NOMO-1 (cell line): ENCODE data around the gene GALNT10.

Source experiments
- DNase-seq, 2 experiments: peaks; one replicate each; lab custom pipeline; 2025; ENCODE audit not compliant: unreplicated experiment in 2 of 2; lab: John Stamatoyannopoulos, UW

Gene GALNT10

GRCh38 chr5:154313360-154314017 lies 123.0 kb downstream of the GALNT10 start:
- DNase-seq, result no peak

GRCh38 chr5:154315196-154315595 lies 124.7 kb downstream of the GALNT10 start:
- DNase-seq, result no peak

DNA sequence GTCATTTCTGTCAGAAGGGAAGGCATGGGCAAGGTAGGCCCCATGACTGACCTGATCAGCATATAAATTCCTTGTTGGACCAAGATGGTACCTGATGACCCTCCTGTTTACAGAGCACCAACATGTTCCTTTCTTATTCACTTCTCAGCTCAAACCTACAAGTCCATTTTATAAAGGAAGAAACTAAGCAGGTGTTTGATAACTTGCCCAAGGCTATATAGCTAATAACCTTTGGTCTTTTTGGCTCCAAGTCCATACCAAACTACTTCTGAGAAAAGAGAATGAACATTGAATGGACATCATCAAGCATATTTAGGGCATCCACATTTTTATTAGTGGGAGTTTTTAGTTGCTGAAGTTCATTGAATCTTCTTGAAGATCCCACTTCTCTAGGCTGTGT lies 125.2 kb downstream of the GALNT10 start:
- no peak for DNase-seq

DNA sequence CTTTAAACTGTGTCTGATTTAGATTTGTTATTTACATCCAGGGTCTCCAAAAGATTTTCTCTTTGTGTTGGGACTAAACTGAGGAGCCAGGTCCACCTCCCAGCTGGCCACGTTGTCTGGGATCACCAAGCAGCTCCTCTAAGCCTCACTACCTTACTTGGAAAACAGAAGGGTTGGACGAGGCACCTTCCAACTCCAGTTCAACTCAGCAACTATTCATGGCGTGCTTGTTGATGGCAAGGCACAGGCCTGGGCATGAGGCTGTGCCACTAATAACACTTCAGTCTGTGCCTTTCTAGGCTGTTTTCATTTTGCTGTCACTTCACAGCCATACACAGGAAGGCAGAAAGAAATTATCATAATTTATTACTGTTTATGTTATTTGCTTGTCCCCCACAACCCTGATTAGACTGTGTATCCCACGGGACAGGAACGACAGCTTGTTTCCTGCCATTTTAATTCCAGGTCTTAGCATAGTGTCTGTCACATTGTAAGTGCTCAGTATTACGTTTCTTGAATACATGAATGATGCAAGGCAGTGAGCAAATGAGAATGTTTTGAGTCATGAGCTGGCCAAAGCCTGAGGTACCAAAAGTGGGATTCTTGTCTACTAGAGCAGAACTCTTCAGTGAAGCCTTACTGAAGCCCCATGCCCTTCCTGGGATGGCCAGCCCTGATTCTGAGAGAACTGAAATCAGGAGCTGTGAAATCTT lies 125.8 kb downstream of the GALNT10 start:
- DNase-seq, result no peak

DNA sequence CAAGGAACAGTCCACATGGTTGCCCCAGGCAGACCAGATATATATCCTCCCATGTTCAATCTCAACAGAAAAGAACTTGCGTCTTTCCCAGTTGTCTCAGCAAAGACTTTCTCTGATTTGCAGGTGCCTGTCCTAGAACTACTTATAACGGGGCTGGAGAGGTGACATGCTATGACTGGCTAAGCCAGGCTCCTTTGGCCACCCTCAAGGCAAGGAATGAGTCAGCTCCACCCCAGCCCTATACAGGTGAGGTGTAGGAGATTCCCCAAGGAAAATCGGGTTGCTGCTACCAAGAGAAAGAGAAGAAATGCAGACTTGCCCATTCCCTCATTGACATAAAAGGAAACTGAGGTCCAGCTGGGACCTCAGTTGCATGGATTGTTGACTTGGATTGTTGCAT lies 127.4 kb downstream of the GALNT10 start:
- DNase-seq, result no peak

- DNase-seq, result no peak
Observed at GRCh38 chr5:154318691-154319090, 128.2 kb downstream of the GALNT10 start.

- no peak for DNase-seq
Observed at GRCh38 chr5:154319736-154320135, 129.2 kb downstream of the GALNT10 start.

DNA sequence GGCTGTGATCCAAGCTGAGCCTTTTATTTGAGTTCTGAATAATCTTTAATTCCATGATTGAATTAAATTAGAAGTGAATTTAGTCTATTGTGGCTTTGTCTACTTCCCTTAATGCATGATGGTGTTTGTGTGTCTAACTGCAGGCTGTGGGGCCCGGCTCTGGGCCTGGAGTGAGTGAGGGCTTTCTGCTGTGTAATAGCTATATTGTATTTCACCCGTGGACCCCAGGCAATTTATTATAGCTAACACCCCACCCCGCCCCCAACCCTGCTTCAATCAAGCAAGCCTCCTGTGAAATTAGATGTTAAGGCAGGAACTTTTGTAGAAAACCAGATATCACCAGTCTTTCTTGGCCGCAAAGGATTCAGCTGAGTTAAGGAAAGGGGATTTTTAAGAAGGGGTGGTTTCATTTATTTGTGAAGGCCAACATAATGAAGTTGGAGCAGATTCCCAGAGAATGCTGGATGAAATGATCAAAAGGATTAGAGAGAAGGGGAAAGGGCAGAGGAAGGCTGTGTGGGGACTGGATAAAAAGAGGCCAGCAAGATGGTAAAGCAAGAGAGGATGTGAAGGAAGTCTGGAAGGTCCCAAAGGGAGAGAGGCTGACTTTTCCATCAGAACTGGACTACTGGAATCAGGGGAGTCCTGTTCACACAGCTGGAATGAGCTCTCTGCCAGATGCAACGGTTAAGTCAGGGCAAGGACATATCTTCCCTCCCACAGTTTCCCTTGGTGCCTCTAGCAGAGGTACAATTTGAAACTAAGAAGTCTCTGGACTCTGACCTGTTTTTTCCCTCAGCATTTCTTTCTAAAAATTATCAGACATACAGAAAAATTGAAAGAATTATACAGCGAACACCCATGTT lies 129.9 kb downstream of the GALNT10 start:
- no peak for DNase-seq

- DNase-seq, result no peak
Observed at GRCh38 chr5:154321546-154321945, 131.0 kb downstream of the GALNT10 start.

DNA sequence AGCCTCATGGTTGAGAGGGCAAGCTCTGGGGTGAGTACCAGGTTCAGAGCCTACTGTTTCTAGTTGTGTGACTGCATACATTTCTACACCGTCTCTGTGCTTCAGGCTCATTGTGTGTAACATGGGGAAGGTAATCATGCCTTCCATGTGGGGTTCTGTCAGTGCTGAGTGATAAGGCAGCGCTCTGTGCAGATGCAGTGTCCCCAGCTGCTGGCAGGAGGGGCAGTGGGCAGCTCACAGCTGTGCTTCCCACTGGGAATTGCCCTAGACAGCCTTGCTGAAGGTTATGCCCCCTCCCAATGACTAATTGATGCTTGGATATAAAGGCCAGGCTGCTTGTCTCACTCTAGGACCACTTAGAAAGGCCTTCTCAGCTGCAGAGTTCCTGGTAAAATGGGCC lies 133.5 kb downstream of the GALNT10 start:
- no peak for DNase-seq

GRCh38 chr5:154325566-154325965 lies 135.0 kb downstream of the GALNT10 start:
- no peak for DNase-seq

GRCh38 chr5:154329062-154329461 lies 138.5 kb downstream of the GALNT10 start:
- no peak for DNase-seq

DNA sequence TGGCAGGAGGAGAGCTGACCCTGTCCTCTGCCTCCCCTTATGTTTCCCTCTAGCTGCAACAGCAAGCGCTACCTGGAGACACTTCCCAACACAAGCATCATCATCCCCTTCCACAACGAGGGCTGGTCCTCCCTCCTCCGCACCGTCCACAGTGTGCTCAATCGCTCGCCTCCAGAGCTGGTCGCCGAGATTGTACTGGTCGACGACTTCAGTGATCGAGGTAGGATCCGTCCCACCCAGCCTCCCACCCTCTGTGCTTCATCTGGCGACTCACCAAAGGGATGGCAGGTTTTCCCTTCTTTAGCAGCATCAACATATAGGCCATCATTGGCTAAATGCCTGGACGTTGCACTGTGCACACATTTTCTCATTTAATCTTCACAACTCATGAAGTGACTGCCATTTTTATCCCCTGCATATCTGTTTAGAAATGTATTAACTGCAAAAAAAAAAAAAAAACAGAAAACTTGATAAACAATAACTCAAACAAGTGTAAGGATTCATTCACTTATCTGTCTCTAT lies 139.0 kb downstream of the GALNT10 start:
- no peak for DNase-seq

DNA sequence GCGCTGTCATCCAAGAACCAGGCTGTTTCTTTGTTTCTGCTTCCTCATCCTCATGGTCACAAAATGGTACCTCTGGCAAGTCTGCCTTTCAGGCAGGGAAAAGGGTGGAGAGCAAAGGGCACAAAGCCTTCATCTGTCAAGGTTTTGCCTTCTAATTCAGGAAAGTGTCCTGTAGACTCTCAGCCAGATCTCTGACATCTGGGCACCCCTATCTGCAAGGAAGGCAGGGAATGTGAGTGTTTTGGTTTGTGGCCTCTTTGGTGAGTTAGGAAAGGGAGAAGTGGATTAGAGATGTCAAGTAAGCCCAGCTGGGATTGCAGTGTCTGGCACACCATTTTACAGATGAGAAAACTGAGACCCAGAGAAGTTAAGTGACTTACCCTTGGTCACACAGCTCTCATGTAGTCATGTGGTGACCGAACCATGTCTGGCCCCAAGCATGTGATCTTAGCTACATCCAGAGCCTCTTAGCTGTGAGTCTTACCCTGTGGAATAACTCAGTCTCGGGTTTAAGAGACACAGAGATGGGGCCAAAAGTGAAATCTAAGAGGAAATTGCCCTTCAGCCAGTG lies 139.6 kb downstream of the GALNT10 start:
- DNase-seq, result no peak

GRCh38 chr5:154331232-154331631 lies 140.7 kb downstream of the GALNT10 start:
- no peak for DNase-seq

DNA sequence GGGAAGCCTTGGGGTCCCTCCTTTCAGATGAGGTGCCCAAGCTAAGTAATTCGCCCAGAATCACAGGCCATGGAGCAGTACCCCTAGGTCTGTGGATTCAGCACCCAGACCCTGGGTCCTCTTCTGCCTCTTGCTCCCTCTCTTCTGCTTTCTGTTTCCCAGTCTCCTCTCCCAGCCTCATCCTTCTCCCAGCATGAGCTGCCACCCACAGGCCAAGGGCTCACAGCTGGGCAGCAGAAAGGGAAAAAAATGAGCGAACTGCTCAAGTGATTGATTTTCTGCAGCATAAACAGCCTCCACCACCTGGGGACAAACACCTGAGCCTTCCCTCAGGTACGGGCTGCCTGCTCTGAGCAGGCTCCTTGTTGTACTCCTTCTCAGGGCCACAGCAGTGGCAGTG lies 141.4 kb downstream of the GALNT10 start:
- DNase-seq, result no peak

DNA sequence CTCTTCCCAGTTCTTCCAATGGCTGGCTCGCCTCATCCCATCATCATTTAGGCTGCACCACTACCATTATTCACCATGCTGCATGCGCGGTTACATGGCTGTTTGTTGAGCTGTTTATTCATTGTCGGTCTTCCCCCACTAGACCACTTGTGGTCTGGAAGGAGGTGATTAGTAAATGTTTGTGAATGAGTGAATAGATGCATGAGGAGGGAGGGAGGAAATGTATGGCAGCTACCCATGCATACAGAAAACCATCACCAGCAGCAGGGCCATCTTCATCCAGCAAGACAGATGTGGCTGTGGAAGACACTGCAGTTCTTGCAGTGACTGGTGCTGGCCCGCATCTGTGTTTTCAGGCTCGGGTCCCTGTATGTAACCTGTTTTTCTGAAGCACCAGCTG lies 141.9 kb downstream of the GALNT10 start:
- DNase-seq, result no peak

GRCh38 chr5:154333016-154333415 lies 142.5 kb downstream of the GALNT10 start:
- no peak for DNase-seq

GRCh38 chr5:154334406-154335064 lies 144.0 kb downstream of the GALNT10 start:
- no peak for DNase-seq

- DNase-seq, result no peak
Observed at GRCh38 chr5:154335065-154335448, 144.5 kb downstream of the GALNT10 start.

DNA sequence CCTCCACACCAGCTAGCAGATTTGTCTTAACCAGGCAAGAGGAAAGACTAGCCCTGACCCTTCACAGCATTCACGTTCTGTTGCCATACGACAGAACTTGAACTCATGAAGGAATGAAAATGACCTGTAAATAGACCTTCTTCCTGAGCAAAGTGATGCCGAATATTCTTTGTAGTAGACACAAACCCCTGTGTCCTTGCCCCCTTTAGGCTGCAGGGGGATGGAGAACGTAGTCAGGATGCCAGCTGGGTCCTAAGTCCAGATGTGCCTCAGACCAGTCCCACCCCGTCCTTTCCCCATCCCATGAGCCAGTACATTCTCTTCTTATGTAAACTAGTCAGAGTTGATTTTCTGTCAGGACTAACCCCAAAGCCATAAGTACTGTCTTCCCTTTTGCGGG lies 151.1 kb downstream of the GALNT10 start:
- DNase-seq, result no peak
